IPS-NIHi7 (cell line): Measurements from ENCODE around the gene IL13RA2.

Experiments
- DNase-seq: peaks from one replicate; pipeline ENCODE4 v3.0.0; 2012; ENCODE audit warnings: mixed read lengths; ENCODE audit errors: extremely low spot score

The IL13RA2 gene

GRCh38 chrX:115017455-115017854, at the start of gene IL13RA2:
Gene IL13RA2, minus strand, starts transcription at chrX:115017616. Its CDS starts 347 bp downstream, at chrX:115017269.
- DNase-seq: no peak

- no peak for DNase-seq
These were observed 47.9 kb upstream of the IL13RA2 start for GRCh38 chrX:115065304-115065703.

- no peak for DNase-seq
These were observed 42.6 kb upstream of the IL13RA2 start for GRCh38 chrX:115060013-115060412.

GRCh38 chrX:115058276-115058675, 40.9 kb upstream of the IL13RA2 start:
- no peak for DNase-seq

DNA sequence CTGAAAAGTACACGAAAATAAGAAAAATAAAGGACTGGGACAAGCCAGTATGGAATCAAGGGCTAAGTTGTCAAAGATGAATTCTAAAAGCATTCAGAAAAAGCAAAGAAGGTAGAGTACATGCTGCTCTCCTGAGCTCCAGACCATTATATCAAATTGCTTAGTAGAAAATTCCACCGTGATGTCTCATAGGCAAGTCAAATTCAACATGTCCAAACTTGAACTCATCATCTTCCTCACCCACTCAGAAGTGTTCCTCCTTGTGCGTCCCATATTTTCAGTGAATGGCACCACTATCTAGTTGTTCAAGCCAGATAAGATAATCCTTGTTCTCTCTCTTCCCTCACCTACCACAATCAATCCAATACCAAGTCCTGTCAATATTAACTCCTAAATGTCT, 37.5 kb upstream of the IL13RA2 start:
- DNase-seq: no peak

DNA sequence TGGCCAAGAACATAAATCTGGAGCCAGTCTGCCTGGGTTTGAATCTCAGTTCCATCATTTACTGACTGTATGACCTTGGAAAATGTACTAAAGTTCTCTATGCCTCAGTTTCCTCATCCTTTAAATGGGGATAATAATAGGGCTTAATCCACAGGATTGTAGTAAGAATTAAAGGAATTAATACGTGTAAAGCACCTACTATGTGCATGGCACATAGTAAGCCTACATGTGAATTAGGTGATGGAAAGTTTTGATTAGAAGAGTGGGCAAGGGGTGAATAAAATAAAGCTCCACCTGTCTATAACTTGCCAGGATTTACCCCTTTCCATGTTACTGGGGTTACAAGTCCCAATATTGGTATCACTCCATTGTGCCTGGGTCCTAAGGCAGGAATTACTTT, 35.8 kb upstream of the IL13RA2 start:
- no peak for DNase-seq

DNA sequence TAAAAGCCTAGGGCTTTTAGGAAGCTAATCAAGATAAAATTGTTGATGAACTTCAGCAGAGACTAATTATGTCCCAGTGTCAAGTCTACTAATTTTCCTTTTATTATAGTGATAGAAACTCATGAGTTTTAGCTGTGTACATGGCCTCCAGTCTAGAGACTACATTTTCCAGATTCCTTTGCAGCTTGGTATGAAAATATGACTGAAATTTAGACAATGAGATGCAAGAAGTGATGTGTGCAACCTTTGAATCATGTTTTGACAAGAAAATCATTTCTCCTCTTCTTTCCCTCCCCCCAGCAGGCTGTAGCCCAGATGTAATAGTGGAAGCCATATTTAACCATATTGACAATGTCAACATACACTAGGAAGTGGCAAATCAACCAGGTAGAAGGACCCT, 30.3 kb upstream of the IL13RA2 start:
- DNase-seq: no peak

DNA sequence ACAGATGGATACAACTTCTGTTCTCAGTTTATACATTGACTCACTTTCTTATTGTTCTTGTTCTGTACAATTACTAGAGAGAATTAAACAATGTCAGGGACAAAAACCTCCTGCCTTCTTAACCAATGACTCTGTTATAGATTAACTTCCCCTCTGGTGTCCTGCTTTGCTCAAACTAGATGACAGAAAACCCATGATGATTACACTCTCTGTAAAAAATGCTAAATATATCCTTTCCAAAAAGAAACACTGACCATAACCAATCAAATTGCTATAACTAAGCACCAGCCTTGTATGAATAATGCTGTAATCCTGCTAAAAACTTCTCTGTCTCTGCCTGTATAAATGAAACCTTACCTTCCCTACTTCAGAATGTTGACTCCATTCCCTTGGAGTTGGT, 29.8 kb upstream of the IL13RA2 start:
- no peak for DNase-seq

DNA sequence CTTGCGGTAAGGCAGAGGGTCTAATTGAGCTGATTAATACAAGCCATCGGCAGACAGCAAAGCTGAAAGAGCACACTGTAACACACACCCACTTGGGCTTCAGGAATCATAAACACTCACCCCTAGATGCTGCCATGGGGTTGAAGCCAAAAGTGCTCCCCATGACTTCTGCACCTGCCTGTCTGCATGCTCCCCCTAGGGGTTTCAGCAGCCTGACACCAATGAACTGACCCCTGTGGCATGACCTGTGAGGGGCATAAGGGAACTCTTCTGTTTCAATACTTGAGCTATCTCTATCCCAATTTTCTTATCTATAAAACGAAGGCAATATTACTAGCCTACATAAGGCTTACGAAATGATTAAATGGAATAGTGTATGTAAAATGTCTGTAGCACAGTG, 23.0 kb upstream of the IL13RA2 start:
- no peak for DNase-seq

GRCh38 chrX:115038406-115038805, 21.0 kb upstream of the IL13RA2 start:
- DNase-seq: no peak

GRCh38 chrX:115036029-115036428, 18.6 kb upstream of the IL13RA2 start:
- DNase-seq: no peak

GRCh38 chrX:115031989-115032388, 14.6 kb upstream of the IL13RA2 start:
- DNase-seq: no peak

DNA sequence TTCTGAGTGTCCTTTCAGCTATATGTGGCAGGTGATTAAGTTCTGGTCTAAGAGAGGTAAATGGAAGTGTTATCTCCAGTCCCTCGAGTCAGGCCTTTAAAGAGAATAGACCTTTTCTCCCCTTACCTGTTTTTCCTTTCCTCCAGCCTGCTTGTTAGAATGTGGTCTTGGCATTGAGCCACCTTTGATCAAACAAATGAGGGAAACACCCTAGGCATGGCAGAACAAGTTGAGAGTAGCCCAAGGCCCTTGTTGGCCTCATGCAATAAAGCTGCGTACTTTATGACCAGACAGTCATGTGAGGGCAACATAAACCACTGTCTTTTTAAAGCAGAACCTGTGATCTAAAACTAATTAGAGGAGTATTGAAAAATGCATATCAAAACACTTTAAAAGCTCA, 13.2 kb upstream of the IL13RA2 start:
- no peak for DNase-seq

DNA sequence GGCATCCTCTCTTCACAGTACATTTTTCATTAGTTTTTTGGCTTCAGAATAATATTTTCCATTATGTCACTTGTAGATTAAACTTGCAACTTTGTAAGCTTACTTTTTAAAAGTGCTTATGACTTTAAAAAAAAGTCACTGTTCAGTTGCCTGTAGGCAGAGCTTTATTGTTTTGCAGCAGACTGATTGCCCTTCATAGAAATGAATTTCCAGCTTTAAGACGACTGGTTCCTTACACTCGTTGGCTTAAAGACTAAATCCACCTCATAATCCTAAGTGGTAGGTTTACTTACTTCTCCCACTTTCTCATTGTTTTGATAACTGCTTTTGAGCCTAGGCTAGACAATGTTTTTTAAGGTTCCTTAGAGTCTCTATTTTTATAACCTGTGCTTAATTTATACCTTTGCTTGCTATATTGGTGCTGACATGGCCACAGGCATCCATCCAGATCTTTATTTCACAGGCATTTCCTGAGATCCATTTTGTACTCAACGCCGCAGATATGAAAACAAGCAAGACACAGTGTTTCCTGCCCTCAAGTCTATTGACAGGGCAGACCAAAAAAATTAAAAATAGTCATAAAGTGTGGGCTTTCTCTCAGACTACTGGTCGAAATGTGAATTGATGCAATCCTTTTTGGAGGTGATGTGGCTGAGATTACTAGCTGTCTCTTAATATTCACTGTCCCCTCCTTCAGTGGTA, 12.6 kb upstream of the IL13RA2 start:
- no peak for DNase-seq

DNA sequence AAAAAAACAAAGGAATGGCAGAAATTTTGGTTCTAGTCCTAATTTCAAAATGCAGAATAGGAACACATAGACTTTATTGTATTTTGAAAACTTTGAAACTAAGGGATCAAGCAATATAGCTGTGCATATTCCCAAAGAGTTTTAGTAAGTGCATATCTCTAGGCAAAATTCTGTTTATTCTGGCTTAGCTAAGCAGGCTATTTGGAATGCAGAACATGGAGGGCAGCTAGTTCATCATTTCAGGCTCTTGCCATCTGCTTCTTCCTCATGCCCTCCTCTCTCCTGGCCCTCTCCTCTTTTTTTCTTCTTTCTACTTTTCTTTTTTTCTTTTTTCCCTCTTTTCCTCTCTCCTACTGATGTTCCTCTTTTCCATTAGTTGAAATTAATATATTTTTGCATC, 12.0 kb upstream of the IL13RA2 start:
- DNase-seq: no peak

DNA sequence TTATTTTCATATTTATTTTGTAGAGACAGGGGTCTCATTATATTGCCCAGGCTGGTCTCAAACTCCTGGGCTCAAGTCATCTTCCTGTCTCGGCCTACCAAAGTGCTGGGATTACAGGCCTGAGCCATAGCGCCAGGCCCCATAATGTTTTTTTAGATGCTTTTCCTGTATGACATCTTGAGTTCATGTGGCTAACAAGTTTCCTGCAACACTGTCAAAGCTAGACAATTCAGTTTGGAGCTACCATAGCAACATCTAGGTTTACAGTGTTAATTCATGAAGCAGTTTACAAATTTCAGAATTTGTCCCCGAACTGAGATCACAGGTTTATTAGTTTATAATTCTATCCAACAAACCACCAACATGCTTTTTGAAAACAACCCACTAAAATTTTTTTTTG, 6.4 kb upstream of the IL13RA2 start:
- DNase-seq: no peak

GRCh38 chrX:115023139-115023538, 5.7 kb upstream of the IL13RA2 start:
- no peak for DNase-seq

GRCh38 chrX:115021121-115021520, 3.7 kb upstream of the IL13RA2 start:
- no peak for DNase-seq

GRCh38 chrX:115018944-115019343, 1.5 kb upstream of the IL13RA2 start:
- DNase-seq: no peak

- no peak for DNase-seq
These were observed 728 bp upstream of the IL13RA2 start for GRCh38 chrX:115018040-115018647.

- no peak for DNase-seq
These were observed 3.7 kb downstream of the IL13RA2 start for GRCh38 chrX:115013705-115014104.

DNA sequence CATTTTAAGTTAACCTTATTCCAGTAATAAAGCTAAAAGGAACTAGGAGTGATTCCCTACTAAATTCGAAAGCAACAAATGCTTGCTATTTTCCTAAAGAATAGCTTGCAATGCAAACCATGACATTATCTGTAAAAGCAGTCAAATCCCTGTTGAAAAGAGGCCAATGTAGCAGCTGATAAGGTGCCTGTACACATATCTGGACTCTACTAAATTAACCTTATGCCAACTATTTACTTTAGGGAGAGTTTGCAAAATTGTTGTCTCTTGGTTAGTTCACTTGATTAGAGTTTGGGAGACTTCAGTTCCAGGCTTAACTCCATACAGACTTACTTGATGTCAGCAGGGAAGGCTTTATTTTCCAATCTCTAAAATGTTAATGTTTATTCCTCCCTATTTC, 6.0 kb downstream of the IL13RA2 start:
- DNase-seq: no peak

DNA sequence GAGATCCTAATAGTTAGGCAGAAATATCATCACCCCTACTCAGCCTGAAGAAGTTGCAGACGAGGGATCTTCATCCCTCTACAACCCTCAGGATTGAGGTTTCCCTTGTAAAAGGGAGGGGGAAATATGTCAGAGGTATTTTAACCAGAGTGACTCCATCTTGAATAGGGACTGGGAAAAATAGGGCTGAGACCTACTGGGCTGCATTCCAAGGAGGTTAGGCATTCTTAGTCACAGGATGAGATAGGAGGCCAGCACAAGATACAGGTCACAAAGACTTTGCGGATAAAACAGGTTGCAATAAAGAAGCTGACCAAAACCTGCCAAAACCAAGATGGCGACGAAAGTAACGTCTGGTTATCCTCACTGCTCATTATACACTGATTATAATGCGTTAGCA, 17.5 kb downstream of the IL13RA2 start:
- no peak for DNase-seq

DNA sequence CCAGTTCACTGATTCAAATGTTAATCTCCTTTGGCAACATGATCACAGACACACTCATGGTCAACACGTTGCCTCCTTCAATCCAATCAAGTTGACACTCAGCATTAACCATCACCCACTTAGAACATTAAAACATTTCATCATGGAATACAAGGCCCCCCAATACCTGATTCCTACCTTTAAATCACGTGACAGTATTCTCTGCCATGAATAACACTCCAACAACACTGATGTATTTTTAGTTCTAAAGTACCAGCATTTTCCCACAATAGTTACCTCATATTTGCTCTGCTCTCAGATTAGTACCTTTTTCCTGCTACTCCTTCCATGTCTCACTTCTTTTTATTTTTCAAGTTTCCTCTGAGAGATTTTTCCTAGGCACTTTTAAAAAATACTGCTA, 19.6 kb downstream of the IL13RA2 start:
- DNase-seq: no peak
